ENCODE measurements around the gene SHISA5.

DNA sequence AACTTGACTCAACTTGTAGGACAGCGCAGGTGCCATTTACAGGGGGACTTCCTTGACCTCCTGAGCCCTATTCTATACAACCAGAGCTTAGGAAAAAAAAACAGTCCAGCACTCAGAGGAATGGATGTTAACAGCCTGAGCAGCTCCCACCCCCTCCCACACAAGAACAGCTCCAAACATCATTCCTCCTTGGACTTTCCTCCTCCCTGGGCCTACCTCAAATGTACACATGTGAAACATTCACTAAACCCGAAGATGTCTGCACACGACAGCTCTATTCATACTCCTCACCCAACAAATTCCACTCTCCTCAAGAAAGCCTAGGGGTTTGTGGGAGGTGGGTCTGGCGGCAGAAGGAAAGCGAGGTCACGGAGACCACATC, 57.9 kb downstream of the SHISA5 start:
- TF ChIP-seq, protein P1, sequence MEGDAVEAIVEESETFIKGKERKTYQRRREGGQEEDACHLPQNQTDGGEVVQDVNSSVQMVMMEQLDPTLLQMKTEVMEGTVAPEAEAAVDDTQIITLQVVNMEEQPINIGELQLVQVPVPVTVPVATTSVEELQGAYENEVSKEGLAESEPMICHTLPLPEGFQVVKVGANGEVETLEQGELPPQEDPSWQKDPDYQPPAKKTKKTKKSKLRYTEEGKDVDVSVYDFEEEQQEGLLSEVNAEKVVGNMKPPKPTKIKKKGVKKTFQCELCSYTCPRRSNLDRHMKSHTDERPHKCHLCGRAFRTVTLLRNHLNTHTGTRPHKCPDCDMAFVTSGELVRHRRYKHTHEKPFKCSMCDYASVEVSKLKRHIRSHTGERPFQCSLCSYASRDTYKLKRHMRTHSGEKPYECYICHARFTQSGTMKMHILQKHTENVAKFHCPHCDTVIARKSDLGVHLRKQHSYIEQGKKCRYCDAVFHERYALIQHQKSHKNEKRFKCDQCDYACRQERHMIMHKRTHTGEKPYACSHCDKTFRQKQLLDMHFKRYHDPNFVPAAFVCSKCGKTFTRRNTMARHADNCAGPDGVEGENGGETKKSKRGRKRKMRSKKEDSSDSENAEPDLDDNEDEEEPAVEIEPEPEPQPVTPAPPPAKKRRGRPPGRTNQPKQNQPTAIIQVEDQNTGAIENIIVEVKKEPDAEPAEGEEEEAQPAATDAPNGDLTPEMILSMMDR (IDR thresholded peaks at IDR 0.05) = no peak
- TF ChIP-seq ZSCAN20 (CRISPR knock-in tag; IDR thresholded peaks at IDR 0.05) (no peak), POLR2A (IDR thresholded peaks at IDR 0.05; ENCODE audit: low read length) (no peak), KDM1A (IDR thresholded peaks at IDR 0.05; ENCODE audit: low read depth) (no peak), FOSB (CRISPR knock-in tag; IDR thresholded peaks at IDR 0.05) (no peak), TFCP2L1 (CRISPR knock-in tag; IDR thresholded peaks at IDR 0.05) (no peak), JUNB (IDR thresholded peaks at IDR 0.05) (no peak)
- TF ChIP-seq, protein P2, sequence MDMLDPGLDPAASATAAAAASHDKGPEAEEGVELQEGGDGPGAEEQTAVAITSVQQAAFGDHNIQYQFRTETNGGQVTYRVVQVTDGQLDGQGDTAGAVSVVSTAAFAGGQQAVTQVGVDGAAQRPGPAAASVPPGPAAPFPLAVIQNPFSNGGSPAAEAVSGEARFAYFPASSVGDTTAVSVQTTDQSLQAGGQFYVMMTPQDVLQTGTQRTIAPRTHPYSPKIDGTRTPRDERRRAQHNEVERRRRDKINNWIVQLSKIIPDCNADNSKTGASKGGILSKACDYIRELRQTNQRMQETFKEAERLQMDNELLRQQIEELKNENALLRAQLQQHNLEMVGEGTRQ (IDR thresholded peaks at IDR 0.05) = no peak

All from A549 (cell line).